GM12875 (cell line): ENCODE data around the gene KCNIP1.
"Not testable (repeated sequence)": the region's sequence is repeated elsewhere in the genome, so short reads cannot be mapped to it uniquely, and the experiment has no call there.

ENCODE experiments used
- H3K4me3 ChIP-seq: one replicate; pipeline ENCODE4 v1.5.1; 2011; ENCODE audit warnings: low read depth, low read length, control low read depth
- TF ChIP-seq, protein P1 (sequence below): IDR thresholded peaks from 2 replicates; pipeline ENCODE4 v1.5.1; 2011; ENCODE audit warnings: low read depth, mild to moderate bottlenecking, control low read depth, inconsistent platforms, low read length, moderate library complexity, borderline replicate concordance; ENCODE audit not compliant: insufficient read depth

Gene KCNIP1

DNA sequence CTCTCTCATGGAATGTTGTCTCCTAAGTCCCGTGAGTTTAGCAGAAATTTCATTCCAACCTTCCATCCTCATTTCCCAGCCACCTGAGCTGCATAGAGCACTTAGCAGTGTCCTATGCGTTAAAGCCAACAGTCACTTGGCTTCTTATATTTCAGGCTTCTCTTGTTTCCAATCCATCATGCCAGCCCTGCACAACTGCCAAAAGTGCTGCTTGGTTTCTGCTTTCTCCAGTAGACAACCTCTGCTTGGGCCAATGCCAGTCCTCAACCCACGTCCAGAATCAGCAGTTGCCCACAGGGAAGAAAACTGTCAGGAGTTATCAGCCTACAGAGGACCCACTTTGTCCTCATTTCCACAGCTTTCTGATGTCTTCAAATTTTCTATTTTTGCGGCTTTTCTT lies 42.5 kb downstream of the KCNIP1 start:
- no peak overlapping the region for H3K4me3 ChIP-seq
- TF ChIP-seq, protein P1, sequence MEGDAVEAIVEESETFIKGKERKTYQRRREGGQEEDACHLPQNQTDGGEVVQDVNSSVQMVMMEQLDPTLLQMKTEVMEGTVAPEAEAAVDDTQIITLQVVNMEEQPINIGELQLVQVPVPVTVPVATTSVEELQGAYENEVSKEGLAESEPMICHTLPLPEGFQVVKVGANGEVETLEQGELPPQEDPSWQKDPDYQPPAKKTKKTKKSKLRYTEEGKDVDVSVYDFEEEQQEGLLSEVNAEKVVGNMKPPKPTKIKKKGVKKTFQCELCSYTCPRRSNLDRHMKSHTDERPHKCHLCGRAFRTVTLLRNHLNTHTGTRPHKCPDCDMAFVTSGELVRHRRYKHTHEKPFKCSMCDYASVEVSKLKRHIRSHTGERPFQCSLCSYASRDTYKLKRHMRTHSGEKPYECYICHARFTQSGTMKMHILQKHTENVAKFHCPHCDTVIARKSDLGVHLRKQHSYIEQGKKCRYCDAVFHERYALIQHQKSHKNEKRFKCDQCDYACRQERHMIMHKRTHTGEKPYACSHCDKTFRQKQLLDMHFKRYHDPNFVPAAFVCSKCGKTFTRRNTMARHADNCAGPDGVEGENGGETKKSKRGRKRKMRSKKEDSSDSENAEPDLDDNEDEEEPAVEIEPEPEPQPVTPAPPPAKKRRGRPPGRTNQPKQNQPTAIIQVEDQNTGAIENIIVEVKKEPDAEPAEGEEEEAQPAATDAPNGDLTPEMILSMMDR: no peak

DNA sequence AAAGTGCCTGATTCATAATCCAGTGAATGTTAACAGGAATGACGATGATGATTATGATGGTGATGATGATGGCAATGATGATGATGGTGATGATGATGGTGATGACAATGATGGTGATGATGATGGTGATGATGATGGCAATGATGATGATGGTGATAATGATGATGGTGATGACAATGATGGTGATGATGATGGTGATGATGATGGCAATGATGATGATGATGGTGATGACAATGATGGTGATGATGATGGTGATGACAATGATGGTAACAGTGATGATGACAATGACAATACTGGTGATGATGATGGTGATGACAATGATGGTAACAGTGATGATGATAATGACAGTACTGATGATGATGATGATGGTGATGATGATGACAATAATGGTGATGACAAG lies 46.6 kb downstream of the KCNIP1 start:
- not testable (repeated sequence) for H3K4me3 ChIP-seq

DNA sequence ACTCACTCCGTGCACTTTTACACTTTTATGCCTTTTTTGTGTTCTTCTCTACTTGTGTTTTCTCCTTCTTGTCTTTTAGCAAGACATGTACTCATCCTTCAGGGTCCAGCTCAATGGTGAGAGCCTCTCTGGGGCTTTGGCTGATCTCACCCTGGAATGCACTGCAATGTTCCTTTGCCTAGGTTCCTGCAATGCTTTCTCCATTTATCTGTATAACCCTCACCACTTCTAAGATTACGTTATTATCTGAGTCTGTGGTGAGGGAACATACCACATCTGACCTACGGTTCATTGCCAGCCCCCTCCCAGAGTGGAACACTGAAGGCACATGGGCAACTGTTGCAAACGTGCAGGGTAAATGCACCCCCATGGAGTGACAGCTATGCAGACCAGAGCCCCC lies 47.3 kb downstream of the KCNIP1 start:
- TF ChIP-seq, protein P1: no peak
- H3K4me3 ChIP-seq: no peak overlapping the region

DNA sequence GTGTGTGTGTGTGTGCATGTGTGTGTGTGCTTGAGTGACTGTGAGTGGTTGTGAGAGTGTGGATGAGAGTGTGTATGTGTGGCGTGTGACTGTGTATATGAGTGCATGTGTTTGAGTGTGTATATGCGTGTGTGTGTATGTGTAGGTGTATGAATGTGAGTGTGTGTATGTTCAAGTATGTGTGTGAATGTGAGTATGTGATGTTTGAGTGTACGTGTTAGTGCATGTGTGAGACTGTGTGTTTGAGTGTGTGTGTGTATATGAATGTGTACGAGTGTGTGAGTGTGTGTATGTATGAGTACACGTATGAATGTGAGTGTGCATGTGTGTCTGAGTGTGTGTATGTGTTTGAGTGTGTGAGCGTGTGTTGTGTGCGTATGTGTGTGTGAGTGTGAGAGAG lies 47.8 kb downstream of the KCNIP1 start:
- no peak overlapping the region for H3K4me3 ChIP-seq
- TF ChIP-seq, protein P1: no peak

DNA sequence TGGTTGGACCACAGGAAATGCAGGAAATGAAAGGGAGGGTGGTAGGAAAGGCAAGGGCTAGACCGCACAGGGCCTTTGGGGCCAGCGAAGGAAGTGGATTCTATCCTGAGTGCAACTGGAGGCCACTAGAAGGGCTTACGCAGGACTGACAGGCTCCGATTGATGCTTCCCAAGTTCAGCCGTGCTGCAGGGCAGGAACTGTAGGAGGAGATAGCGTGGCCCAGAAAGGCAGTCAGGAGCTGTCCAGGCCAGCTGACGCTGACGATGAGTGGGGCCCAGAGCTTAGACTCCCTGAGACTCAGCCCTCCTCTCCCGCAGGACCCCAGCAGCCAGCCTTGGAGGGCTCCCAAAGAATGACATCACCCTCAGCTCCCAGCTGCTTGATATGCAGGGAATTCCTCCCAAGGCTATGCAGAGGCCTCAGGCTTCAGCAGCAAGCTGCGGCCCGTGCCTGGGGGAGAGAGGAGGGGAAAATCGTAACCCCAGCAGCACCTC lies 48.8 kb downstream of the KCNIP1 start:
- TF ChIP-seq, protein P1: no peak
- no peak overlapping the region for H3K4me3 ChIP-seq

DNA sequence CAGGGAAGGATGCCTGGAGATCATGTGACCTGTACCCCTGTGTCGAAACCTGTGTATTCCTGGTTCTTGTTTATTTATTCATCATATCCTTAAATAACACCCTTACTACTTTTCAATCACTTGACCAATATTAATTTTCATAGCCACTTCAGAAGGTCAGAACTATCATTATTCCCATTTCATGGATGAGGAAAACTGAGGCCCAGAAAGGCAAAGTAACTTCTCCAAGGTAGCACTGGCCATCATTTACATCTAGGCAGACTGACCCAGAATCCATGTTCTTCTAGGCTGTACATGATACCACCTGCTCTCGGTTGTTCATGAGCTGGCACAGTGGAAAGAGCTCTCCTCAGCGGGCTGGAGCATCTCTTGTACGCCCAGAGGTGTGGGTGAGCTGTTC lies 49.4 kb downstream of the KCNIP1 start:
- TF ChIP-seq, protein P1: no peak
- no peak overlapping the region for H3K4me3 ChIP-seq

DNA sequence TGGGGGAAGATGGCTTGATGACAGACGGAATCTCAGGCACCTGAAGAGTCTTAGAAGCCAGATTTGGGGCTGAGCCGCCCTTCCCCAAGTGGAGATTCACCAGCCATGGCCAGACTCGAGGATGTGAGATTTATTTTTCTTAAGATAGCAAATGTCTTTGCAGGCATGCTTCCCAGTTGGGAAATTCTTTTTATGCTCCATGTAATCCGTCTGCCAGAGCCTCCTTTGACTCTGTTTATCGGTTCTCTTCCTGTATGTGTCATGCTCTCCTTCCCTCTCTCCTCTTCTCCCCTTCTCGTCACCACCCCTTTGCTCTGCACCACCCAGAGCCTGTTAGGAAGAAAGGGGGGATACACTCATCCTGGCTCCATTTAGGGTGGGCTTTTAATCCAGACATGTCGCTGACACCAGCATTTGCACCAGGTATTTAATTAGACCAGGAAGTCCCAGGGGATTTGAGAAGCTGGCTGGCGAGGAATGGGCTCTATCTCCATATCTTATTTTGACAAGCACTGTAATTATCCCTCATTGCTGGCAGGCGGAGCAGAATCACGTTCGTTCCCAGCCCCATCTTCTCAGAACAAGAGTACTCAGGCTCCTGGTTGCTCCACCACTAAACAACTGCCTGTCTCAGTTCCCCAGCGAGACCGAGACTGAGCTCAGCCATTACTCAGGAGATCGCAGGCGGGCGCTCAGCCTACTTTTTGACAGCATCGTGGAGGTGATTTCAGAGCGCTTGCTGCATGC lies 50.9 kb downstream of the KCNIP1 start:
- TF ChIP-seq, protein P1: no peak
- H3K4me3 ChIP-seq: no peak overlapping the region

DNA sequence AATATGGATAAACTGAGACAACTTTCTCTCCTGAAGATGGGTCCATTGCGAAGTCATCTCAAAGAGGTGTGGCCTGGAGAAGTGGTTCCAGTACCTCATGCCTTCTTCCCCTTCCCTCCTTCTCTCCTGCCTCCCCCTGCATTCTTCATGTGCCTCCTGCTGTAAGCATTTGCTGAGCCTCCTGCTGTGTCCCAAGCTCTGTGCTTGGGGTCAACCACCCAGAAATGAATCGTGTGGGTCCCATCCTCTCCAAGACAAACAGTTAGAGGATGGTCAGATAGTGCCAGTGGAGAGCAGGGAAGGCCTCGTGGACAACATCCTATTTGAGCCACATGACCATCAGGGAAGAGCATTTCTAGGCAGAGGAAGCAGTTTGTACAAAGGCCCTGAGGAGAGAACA lies 53.5 kb downstream of the KCNIP1 start:
- TF ChIP-seq, protein P1: no peak

More for the DNA sequence above, 53.5 kb downstream of the KCNIP1 start:
- H3K4me3 ChIP-seq: no peak overlapping the region
